ENCODE measurements around the gene MRPL43.

MRPL43 gene

DNA sequence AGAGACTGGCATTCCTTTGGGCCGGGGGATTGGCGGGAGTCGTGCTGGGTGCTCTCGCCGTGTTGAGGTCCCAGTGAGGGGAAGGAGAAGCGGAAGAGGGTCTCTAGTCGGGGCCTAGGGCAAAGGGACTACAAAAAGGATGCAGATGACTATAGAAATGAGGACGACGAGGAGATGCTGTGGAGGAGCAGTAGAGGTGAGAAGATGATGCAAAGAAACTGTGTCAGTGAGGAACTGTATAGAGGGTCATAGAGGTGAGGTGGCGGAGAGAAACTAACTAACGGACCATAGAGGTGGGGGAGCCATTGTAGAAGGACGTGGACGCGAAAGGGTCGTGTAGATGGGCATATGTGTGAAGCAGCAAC is 370 bp upstream of the MRPL43 start:
- peaks cover 49% of the 10 kb centered on the region for H3K4me1 ChIP-seq (ENCODE audit: insufficient read depth, low read length)
- H3K4me3 ChIP-seq (ENCODE audit: low read depth in 1 of 2, low read length in 2 of 2): peak overlapping the region; percentile 95
- H2AFZ ChIP-seq (ENCODE audit: low read depth, low read length): peak overlapping the region; percentile 98
- H3K4me2 ChIP-seq (ENCODE audit: insufficient read depth, low read length): peak overlapping the region; percentile 99
- TF ChIP-seq EZH2 (IDR thresholded peaks at IDR 0.05; ENCODE audit: borderline replicate concordance, low read depth, low read length, severe bottlenecking) (no peak), CTCF (IDR thresholded peaks at IDR 0.05; ENCODE audit: borderline replicate concordance, extremely low read depth, low read length, poor library complexity, severe bottlenecking) (no peak)
- ATAC-seq (ENCODE audit: insufficient read depth, low read depth): peak; percentile 43
- H3K9ac ChIP-seq (ENCODE audit: low read depth, low read length): peak overlapping the region; percentile 86
- H3K27ac ChIP-seq (ENCODE audit: low read length): peak overlapping the region; percentile 90
- peaks cover 37% of the 10 kb centered on the region; the same call in 1 of the 2 replicates for H4K20me1 ChIP-seq (ENCODE audit: insufficient read depth, low read length)
- peaks cover 56% of the 10 kb centered on the region for H3K79me2 ChIP-seq (ENCODE audit: insufficient read depth, low read length)
- no peaks in the 10 kb centered on the region for H3K9me3 ChIP-seq (ENCODE audit: insufficient read depth, low read length, severe bottlenecking)
- no peaks in the 10 kb centered on the region for H3K27me3 ChIP-seq (ENCODE audit: insufficient read depth, low read length, poor library complexity)
- H3K36me3 ChIP-seq (ENCODE audit: insufficient read depth, low read length): peaks cover 55% of the 10 kb centered on the region
- no peak for DNase-seq

GRCh38 chr10:100986623-100986951 is 710 bp downstream of the MRPL43 start:
- Histone ChIP-seq H3K79me2 (ENCODE audit: insufficient read depth, low read length) (peaks cover 56% of the 10 kb centered on the region), H3K4me2 (ENCODE audit: insufficient read depth, low read length) (peak overlapping the region; percentile 99), H3K9ac (ENCODE audit: low read depth, low read length) (peak overlapping the region; percentile 86), H3K36me3 (ENCODE audit: insufficient read depth, low read length) (peaks cover 55% of the 10 kb centered on the region), H3K27me3 (ENCODE audit: insufficient read depth, low read length, poor library complexity) (no peaks in the 10 kb centered on the region), H3K4me1 (ENCODE audit: insufficient read depth, low read length) (peaks cover 49% of the 10 kb centered on the region), H2AFZ (ENCODE audit: low read depth, low read length) (peak overlapping the region; percentile 98), H3K27ac (ENCODE audit: low read length) (peak overlapping the region; percentile 90), H4K20me1 (ENCODE audit: insufficient read depth, low read length) (peaks cover 37% of the 10 kb centered on the region; the same call in 1 of the 2 replicates), H3K9me3 (ENCODE audit: insufficient read depth, low read length, severe bottlenecking) (no peaks in the 10 kb centered on the region), H3K4me3 (ENCODE audit: low read depth in 1 of 2, low read length in 2 of 2) (peak overlapping the region; percentile 95)
- ATAC-seq (ENCODE audit: insufficient read depth, low read depth) (no peak), DNase-seq (no peak)
- TF ChIP-seq CTCF (IDR thresholded peaks at IDR 0.05; ENCODE audit: borderline replicate concordance, extremely low read depth, low read length, poor library complexity, severe bottlenecking) (no peak), EZH2 (IDR thresholded peaks at IDR 0.05; ENCODE audit: borderline replicate concordance, low read depth, low read length, severe bottlenecking) (no peak)

DNA sequence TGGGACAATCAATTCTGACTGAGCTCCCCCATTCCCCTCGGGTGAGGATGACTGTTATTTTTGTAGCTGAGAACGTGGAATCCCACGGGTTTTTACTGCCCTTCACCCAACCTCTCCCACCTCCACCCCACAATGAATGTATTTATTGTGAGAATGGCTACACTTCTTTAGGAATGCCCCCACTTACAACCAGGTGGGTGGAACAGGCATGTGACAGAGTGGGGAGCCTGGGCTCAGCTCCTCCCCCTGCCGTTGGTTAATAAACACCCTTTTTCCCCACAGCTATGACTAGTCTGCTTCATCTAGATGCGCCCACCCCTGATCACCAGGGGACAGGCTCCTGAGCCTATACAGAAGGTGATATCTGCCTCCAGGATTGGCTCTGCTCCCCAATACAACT is 2.0 kb downstream of the MRPL43 start:
- H3K4me3 ChIP-seq (ENCODE audit: low read depth in 1 of 2, low read length in 2 of 2): no peak overlapping the region
- H3K27me3 ChIP-seq (ENCODE audit: insufficient read depth, low read length, poor library complexity): no peaks in the 10 kb centered on the region
- no peak overlapping the region for H2AFZ ChIP-seq (ENCODE audit: low read depth, low read length)
- TF ChIP-seq CTCF (IDR thresholded peaks at IDR 0.05; ENCODE audit: borderline replicate concordance, extremely low read depth, low read length, poor library complexity, severe bottlenecking) (no peak), EZH2 (IDR thresholded peaks at IDR 0.05; ENCODE audit: borderline replicate concordance, low read depth, low read length, severe bottlenecking) (no peak)
- H4K20me1 ChIP-seq (ENCODE audit: insufficient read depth, low read length): peaks cover 31% of the 10 kb centered on the region; the same call in 1 of the 2 replicates
- H3K4me2 ChIP-seq (ENCODE audit: insufficient read depth, low read length): no peak overlapping the region; the same call in 1 of the 2 replicates
- no peaks in the 10 kb centered on the region for H3K9me3 ChIP-seq (ENCODE audit: insufficient read depth, low read length, severe bottlenecking)
- ATAC-seq (ENCODE audit: insufficient read depth, low read depth): no peak
- no peak overlapping the region for H3K27ac ChIP-seq (ENCODE audit: low read length)
- peak overlapping the region; percentile 86; the same call in 1 of the 2 replicates for H3K9ac ChIP-seq (ENCODE audit: low read depth, low read length)
- H3K36me3 ChIP-seq (ENCODE audit: insufficient read depth, low read length): peaks cover 53% of the 10 kb centered on the region
- DNase-seq: no peak
- H3K4me1 ChIP-seq (ENCODE audit: insufficient read depth, low read length): peaks cover 41% of the 10 kb centered on the region
- peaks cover 50% of the 10 kb centered on the region for H3K79me2 ChIP-seq (ENCODE audit: insufficient read depth, low read length)
